ENCODE data around the gene PYGB.
"Not testable (repeated sequence)": the region's sequence is repeated elsewhere in the genome, so short reads cannot be mapped to it uniquely, and the experiment has no call there.

PYGB gene

GRCh38 chr20:25249198-25249931 lies 1.5 kb downstream of the PYGB start:
- no peak for DNase-seq

- DNase-seq, result no peak
Measured at GRCh38 chr20:25250508-25250907, 2.6 kb downstream of the PYGB start.

GRCh38 chr20:25251019-25251418 lies 3.1 kb downstream of the PYGB start:
- no peak for DNase-seq

GRCh38 chr20:25251558-25251957 lies 3.7 kb downstream of the PYGB start:
- no peak for DNase-seq

- DNase-seq, result no peak
Measured at GRCh38 chr20:25252230-25252651, 4.4 kb downstream of the PYGB start.

GRCh38 chr20:25252686-25253421 lies 5.0 kb downstream of the PYGB start:
- DNase-seq, result no peak

- no peak for DNase-seq
Measured at GRCh38 chr20:25253606-25254275, 5.9 kb downstream of the PYGB start.

- DNase-seq, result no peak
Measured at GRCh38 chr20:25254571-25254970, 6.7 kb downstream of the PYGB start.

GRCh38 chr20:25254986-25255680 lies 7.2 kb downstream of the PYGB start:
- no peak for DNase-seq

- DNase-seq, result no peak
Measured at GRCh38 chr20:25256226-25256859, 8.5 kb downstream of the PYGB start.

- DNase-seq, result no peak
Measured at GRCh38 chr20:25257130-25257529, 9.2 kb downstream of the PYGB start.

GRCh38 chr20:25257756-25258475 lies 10.0 kb downstream of the PYGB start:
- DNase-seq, result no peak

GRCh38 chr20:25258476-25258805 lies 10.6 kb downstream of the PYGB start:
- DNase-seq, result no peak

- DNase-seq, result no peak
Measured at GRCh38 chr20:25258828-25259227, 10.9 kb downstream of the PYGB start.

- no peak for DNase-seq
Measured at GRCh38 chr20:25259358-25259757, 11.5 kb downstream of the PYGB start.

- DNase-seq, result no peak
Measured at GRCh38 chr20:25259788-25260254, 11.9 kb downstream of the PYGB start.

GRCh38 chr20:25260770-25261437 lies 13.0 kb downstream of the PYGB start:
- DNase-seq, result not testable (repeated sequence)

- no peak for DNase-seq
Measured at GRCh38 chr20:25269057-25269832, 21.4 kb downstream of the PYGB start.

GRCh38 chr20:25269833-25270170 lies 21.9 kb downstream of the PYGB start:
- DNase-seq, result no peak

GRCh38 chr20:25270829-25271251 lies 23.0 kb downstream of the PYGB start:
- DNase-seq, result no peak
